Measurements from ENCODE around the gene AKNA.

AKNA gene, protein sequence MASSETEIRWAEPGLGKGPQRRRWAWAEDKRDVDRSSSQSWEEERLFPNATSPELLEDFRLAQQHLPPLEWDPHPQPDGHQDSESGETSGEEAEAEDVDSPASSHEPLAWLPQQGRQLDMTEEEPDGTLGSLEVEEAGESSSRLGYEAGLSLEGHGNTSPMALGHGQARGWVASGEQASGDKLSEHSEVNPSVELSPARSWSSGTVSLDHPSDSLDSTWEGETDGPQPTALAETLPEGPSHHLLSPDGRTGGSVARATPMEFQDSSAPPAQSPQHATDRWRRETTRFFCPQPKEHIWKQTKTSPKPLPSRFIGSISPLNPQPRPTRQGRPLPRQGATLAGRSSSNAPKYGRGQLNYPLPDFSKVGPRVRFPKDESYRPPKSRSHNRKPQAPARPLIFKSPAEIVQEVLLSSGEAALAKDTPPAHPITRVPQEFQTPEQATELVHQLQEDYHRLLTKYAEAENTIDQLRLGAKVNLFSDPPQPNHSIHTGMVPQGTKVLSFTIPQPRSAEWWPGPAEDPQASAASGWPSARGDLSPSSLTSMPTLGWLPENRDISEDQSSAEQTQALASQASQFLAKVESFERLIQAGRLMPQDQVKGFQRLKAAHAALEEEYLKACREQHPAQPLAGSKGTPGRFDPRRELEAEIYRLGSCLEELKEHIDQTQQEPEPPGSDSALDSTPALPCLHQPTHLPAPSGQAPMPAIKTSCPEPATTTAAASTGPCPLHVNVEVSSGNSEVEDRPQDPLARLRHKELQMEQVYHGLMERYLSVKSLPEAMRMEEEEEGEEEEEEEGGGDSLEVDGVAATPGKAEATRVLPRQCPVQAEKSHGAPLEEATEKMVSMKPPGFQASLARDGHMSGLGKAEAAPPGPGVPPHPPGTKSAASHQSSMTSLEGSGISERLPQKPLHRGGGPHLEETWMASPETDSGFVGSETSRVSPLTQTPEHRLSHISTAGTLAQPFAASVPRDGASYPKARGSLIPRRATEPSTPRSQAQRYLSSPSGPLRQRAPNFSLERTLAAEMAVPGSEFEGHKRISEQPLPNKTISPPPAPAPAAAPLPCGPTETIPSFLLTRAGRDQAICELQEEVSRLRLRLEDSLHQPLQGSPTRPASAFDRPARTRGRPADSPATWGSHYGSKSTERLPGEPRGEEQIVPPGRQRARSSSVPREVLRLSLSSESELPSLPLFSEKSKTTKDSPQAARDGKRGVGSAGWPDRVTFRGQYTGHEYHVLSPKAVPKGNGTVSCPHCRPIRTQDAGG (N-terminal part only)

DNA sequence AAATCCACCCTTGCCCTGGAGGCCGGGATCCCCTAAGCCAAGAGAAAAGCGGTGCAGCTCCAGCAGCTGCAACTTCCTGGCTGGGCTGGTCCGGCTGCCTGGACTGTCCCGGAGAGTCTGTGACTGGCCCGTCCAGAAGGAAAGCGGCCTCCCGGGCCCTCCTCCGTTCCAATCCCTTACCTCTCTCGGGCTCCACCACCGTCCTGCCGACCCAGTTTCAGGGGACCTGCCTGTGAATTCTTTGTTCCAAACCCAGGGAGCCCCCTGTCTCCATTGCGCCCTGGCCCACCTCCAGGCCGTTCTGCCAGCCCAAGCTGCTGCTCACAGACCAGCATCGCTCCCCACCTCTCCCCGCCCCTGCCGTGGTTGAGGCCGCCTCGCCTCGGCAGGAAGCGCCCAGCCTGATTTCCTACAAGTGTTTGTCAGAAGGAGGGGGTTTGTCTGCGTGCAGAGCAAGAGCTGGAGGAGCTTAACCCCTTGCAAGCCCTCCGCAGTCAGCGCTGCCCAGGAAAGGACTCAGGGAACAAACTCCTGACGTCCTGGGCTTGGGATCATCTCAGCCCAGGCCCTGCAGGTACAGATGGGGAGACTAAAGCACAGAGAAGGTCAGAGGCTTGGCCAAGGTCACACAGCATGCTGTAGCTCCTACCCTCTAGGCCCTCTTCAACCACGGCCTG lies at the start of gene AKNA:
Gene AKNA (minus strand): TSS at position 303 of the 677 bp plus-strand sequence. CDS start 6,649 bp downstream, outside the sequence.
- DNase-seq, result no peak

DNA sequence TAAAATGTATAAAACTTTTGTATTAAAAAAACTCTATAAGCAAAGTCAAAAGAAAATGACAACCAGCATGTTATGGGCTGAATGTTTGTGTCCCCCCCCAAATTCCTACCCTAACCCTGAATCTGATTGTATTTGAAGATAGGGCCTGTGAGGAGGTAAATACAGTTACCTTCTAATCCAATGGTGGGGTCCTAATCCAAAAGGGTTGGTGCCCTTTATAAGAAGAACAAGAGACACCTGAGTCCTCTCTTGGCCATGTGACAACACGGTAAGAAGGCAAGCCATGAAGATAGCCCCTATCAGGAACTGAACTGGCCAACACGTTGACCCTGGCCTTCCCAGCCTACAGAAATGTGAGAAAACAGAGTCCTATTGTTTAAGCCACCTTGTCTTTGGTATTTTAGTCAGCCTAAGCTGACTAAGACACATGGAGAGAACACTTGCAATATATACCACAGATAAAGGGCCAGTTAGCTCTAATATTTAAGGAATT lies 49.7 kb upstream of the AKNA start:
- no peak for DNase-seq

DNA sequence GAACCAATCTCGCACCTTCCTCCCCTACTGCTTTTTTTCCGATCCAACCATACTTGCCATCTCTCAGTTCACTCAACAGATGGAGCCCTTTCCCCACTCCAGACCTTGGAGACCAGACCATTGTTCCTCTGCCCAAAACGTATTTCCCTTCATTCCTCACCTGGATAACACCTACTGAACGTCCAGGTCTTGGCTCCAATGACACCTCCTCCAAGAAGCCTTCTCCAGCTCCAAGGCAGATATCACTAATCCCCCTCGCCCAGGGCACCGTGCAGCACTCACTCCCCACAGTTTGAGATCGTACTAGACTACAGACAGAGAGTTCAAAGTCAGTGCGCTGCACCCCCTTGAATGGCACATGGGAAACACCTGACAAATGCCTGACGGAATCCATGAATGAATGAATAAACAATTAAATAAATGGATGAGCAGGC lies 47.1 kb upstream of the AKNA start:
- peak; percentile 28 for DNase-seq

DNA sequence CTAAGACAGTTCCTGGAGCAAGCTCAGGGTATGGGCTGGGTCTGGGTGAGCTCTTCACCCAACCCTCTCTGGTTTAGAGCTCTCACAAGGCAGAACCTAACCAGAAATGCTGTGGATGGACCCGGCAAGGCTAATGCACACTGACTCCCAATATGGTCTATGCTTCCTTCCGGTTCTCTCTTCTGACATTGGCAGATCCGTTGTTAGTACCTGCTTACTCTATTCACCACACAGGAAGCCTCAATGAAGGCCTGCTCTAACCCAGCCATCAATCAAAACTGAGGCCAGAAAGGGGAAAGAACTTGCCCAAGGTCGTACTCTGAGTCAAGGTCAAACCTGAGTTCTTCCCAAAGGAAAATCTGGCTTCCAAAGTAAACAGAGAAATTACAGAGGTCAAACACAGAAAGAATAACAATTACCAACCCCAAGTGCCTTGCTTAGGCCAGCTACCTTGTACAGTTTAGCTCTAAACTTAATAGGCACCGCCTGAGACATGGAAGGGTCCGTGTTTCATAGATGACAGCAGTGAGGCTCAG lies 46.0 kb upstream of the AKNA start:
- DNase-seq, result no peak

DNA sequence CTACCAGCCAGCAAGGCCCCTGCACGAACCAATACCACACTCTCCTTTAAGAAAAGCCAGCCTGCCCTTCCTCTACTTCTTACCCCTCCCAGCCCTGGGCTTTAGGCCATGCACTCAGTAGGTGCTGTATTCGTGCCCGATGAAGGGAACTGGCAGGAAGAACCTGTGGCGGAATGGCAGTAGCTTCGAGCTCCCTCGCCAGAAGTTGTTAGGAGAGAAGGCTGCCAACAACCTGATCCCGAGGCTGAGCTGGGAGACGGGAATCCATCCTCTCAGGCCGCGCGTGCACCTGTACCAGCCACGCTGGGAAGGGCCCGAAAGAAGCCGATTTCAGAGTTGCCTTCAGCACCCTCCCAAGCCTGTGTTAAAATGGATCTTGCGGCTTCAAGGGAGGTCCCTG lies 45.3 kb upstream of the AKNA start:
- no peak for DNase-seq

DNA sequence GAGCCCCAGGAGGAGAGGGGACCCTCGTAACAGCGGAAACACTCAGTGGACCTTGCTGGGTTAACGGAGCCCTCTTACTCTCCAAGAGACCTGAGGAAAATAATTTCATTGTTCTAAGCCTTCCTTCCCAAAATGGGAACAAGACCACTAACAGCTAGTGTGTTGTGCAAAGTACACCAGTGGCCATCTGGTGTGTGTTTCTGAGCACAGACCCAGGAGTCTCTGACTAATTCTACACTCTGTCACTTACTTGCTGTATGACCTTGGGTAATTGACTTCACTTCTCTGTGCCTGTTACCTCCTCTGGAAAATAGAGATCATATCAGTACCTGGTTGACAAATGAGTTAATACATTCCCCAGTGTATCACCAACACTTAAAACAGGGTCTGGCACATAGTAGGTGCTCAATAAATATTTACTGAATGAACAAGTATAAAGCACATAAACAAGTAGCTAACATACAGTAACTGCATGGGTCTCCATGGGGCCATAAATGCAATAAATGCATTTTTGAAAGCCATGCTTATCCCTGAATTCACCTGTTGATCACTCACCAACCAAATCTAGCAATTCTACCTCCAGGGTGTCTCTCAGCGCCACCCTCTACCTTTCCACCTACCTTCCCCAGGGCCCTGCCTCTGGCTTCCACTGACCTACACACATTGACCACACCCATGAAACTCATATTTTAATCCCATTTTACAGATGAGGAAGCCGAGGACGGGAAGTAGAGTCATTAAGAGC lies 44.7 kb upstream of the AKNA start:
- no peak for DNase-seq

DNA sequence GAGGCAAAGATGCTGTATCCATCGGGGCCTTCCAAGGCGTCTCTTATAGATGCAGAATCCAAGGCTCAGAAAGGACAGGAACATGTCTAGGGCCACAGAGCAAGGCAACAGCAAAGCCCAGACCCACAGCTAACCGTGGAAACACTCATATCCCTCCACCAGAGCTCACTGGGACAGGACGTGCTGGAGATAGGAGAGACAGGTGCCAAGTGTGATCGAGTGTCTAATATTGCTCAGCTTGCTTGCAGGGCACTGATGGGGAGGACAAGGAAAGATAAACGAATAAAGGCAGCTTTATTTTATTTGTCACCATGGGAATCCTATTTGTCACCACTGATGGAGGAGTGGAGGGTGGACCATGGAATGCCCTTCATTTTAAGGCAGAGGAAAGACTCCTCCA lies 44.0 kb upstream of the AKNA start:
- DNase-seq, result no peak

DNA sequence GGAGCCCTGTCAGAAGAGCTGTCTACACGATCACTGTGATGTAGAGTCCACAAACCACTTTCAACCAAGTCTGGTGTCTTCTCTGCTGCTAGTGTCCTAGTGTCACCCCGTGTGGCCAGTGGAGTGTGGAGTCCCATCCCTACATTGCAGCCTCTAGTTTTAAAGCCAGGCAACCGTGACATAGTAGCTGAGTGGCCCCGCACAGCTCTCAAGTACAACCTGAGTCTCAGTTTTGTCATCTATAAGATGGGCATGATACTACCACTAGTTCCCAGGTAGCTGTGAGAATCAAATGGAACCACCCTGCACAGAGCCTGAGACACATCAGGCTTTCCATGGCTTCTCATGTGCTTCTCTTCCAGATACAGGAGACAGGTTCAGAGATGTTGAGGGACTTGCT lies 43.2 kb upstream of the AKNA start:
- no peak for DNase-seq

DNA sequence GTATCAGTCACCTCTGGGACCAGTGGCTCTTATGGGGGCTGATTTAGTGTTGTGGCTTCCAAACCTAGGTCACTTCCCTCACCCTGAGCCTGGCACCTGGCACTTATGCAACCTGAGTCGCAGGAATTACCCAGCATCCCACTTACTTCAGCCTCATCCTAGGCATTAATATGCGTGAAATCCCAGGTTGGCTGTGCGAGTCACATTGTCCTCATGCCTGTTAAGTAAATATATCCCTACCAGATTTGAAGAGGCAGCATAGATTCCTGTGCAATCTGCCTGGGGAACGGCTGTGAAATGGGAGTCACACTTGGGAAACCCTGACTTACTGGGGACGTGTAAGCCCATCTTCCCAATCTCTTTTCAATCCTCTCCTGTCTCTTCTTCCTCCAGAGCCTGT lies 42.7 kb upstream of the AKNA start:
- DNase-seq, result no peak

DNA sequence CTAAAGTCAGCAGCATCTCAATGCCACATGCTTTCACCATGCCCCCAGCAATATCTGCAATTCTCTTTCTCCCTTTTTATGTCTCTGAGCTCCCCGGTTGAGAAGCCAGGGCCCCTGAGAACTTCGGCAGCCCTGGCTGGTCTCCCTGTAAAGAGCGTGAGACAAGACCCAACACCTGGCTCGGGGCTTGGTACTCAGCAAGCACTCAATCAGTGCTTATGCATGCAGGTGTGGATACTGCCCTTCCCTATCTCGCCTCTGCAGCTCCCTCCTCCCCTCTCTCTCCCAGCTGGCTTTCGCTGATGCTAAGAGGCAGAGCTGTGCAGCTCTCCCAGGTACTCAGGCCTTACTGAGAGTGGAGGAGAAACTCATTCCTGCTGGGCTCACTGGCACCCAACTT lies 41.7 kb upstream of the AKNA start:
- DNase-seq, result no peak

DNA sequence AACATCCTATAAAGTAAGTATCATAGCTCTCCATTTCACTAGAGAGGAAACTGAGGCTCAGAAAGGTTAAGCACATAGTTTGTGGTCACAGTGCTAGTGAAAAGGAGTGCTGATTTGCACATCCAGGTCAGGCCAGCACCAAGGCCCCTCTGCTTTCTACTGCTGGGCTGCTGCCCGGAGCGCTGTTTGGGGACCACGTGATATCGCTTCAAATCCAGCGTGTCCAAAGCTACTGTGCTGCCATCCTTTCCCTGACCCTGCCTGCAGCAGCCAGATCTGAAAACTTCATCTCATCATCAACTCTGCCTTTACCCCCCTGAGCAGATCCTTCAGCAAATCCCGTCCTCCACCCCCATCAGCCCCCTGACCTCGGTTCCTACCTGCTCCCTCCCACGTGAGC lies 40.7 kb upstream of the AKNA start:
- DNase-seq, result no peak

DNA sequence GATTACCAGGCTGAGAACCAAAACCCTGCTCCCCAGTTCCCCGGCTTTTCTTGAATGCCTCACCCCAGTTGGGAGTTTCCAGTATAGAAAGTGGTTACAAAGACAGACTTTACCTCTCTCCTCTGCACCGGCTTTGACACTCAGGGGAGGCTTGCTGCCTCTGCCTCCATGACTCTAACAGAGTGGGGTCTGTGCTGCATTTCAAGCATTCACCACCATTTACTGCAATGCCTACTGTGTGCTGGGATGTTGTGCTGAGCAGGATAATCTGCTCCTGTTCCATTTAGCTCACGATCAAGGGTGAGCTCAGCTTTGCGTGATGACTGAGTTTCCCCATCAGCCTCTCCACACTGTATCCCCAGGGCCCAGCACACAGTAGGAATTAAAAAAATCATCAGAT lies 39.9 kb upstream of the AKNA start:
- DNase-seq, result no peak

DNA sequence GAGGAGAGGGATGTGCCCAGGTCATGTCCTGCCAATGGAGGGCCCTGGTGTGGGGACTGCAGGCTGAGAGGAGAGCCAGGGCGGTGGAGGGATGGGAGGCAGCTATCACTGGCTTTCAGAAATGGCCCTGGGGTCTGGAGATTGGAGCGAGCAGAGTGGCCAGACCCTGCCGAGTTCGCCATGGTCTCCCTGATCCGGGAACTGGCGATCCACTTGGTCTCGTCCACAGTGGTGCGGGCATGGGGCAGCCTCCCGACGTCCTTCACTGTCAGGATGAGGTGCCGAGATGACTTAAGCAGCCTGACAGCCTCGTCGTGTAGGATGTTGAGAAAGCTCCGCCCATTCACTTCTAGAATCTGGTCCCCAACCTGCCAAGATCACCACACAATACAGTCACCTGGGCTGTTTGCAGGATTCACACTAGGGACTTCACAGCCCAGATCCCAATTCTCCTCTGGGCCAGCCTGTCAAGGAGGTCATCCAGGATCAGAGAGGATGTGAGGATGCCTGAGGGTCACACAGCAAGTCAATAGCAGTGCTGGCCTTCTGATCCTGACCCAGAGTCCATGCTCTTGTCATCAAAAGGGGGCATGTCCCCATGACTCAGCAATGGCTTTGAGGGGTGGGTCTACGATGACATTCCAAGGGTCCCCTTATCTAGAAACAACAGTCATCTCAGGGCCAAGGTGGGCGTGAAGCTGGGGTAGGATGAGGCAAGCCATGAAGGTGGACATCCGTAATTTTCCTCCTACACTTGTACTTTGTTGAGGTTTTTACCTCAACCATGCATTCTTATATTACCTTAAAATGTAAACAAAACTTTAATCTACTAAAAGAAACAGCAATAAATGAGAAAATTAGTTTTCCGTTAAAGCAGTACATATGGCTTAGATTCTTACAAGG lies 38.5 kb upstream of the AKNA start:
- no peak for DNase-seq

DNA sequence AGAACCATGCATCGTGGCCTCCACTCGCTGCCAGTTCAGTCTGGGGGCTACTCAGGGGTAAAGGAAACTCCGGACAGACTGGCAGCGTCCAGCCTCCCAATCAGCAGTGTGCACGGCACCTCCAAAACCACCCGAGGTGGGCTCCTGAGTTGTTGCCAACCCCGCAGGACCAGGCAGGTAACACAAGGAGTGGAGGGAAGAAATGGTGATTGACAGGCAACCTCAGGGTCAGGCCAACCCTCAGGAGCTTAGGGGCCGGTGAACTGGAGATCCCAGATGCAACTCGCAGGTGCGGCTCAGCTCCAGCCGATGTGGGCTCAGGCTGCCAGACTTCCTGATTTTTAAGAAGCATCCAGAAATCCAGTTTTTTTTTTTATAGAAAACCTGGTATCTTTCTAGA lies 37.3 kb upstream of the AKNA start:
- DNase-seq, result no peak

DNA sequence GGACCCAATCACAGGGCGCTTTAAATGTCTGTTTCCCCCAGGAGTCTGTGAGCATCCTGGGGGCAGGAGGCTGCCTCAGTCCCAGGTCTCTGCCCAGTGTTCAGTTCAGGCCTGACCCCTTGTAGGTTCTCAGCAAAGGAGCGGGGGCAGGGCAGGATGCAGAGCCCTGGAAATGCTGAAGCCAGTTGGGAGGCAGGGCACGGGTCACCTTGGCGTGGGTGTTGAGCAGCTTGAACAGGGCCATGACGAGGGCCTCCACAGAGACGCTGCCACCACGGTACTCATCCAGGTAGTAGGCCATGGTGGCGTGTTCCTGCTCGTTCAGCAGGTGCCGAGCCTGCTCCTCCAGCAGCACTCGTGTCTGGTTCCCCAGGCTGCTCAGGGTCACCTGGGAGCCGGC lies 36.3 kb upstream of the AKNA start:
- no peak for DNase-seq

DNA sequence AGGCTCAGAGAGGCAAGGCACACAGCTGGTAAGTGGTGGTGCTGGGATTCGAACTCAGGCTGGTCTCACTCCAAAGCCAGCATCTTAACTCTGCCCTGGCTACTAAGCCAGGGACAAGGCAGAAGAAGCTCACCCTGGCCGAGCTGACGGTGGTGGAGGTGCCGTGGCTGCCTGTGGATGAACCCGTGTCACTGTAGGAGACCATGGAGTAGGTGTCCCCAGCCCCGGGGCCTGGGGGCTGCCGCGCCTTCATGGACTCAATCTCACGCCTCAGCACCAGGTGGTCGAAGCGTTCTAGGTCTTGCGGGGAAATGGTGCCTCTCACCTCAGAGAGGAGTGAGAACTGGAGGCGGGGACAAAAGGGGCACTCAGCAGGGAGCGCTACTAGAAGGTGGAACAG lies 35.4 kb upstream of the AKNA start:
- no peak for DNase-seq

DNA sequence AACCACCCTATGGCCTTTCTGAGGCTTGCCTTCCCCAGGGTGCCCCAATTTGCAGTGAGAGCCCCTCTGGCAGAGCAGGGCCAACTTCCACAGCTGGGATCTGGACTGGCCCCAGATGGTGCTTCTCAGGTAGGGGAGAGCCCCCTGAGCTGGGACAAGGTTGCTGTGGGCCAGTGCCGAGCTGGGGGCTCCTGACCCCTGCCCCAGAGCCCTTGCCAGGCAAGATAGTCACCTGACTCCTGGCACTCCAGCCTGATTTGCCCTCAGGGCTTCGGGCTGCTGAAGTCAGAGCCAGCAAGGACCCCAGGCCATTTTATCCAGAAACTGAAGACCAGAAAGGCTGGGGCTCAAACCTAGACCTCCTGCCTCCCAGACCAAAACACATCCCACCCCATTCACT lies 33.4 kb upstream of the AKNA start:
- DNase-seq, result no peak

DNA sequence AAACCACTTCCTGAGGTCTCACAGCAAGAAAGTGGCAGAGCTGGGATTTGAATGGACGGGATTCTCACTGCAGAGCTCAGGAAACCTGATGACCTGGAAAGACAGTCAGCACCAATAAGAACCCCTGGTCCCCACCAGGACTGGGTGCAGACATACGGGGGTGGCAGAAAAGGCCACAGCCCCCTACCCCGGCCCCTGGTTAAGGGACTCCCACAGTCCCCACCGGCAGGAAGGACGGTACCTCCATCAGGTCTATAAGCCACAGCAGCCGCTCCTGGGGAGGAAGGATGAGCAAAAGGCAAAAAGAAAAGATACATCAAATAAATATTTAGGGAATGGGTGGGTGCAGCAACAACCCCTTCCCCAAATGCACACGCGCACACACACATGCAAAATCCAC lies 32.0 kb upstream of the AKNA start:
- DNase-seq, result no peak

DNA sequence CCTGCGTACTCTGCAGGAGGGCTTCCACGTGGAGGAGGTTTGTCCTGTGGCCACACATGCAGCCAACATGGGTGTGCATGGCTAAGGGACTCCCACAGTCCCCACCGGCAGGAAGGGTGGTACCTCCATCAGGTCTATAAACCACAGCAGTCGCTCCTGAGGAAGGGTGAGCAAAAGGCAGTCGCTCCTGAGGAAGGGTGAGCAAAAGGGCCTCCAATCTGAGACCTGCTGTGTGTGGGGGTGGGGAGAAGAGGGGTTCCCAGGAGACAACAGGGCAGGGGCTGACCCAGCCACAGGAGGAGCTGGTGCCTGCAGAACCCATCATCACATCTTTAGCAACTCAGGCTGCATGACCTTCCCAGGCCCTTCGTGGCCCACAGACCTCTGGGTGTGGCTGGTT lies 30.3 kb upstream of the AKNA start:
- DNase-seq, result no peak

DNA sequence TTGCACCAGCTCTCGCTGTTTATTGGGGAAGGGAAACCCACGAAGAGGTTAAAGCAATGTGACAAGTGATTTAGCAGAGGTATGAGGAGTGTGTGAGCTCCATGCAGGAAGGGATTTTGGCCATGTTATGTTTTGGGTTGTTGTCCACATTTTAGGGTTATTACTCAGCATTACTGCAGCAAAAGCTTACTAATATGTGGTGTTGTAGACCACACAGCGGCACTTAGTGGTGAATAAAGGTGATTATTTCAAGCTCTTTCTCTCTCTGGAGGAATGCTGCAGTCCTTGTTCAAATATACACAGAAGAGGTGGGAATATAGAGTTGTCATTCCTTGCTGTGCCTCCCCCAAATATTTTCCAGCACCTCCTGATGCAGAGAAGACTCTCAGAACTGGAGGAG lies 29.7 kb upstream of the AKNA start:
- DNase-seq, result no peak
